CD4-positive, alpha-beta T cell treated with Interleukin-2 at 100 ng/mL for 4 hours (primary cell): Measurements from ENCODE around the gene ARHGAP15.

Experiments
- DNase-seq: peaks from one replicate; pipeline ENCODE4 v3.0.0-alpha.2; 2020; ENCODE audit warnings: low spot score

Gene ARHGAP15

DNA sequence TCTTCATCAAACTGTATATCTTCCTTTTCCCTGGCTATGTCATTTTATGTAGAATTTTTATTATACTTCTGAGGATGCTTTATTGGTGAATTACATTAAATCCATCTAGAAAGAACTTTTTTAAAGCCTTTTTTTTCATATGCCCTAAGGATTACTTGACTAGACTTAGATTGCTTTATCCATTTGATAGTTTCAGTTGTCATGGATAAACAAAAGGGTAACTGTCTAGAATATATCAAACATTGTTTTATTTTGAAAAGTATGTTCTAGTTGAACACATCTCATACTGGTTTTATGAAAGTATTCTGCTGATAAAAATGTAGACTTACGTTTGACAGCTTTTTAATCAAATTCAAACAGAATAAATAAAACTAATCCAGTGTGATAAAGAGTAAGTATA is 639.8 kb downstream of the ARHGAP15 start:
- no peak for DNase-seq

DNA sequence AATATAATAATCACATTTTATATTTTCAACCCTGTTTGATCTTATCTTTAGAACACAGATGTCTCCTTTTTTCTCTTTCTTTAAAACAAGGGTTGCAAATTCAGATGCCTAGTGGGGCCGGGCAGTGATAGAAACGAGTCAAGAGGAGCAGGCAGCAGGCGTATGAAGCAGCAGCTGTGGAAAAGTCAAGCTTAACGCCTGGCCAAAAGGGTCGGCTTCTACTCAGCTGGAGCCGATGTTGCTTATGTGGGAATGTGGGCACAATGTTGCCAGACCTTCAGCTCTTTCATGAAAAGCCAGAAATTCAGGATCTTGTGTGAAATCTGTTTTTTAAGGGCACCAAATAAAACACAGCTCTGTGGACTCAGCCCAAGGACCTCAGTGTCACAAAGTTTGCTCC is 642.7 kb downstream of the ARHGAP15 start:
- DNase-seq, result no peak

DNA sequence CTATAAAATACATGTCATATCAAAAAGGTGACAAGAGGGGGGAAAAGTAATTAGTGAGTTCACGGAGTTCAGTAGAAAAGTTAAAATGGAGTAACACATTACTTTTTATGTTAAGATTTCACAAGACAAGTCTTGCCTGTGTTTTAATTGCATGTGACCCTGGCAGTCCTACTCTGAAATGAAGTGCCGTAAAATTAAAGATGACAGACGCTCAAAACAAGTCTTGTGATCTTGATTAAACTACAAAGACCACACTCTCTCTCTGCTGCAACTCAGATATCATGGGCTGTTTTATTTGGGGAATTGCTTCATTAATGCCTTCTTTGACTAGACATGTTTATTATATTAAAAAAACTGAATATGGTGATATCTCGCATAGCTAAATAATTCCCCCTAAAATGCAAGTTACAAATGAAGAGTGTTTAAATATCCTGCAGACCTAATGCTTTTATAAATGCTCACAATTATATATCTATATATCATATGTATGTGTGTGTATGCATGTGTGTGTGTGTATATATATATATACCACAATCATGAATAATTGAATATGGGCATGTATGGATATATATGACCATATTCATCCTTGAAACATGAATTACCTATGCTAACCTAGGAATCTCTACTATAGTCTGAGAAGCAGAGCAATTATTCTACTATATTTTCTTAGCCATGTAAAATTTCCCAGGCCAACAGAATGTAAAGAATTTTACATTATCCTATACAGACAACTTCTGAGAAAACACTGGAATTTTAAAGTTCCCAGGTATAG is 647.5 kb downstream of the ARHGAP15 start:
- DNase-seq, result no peak

DNA sequence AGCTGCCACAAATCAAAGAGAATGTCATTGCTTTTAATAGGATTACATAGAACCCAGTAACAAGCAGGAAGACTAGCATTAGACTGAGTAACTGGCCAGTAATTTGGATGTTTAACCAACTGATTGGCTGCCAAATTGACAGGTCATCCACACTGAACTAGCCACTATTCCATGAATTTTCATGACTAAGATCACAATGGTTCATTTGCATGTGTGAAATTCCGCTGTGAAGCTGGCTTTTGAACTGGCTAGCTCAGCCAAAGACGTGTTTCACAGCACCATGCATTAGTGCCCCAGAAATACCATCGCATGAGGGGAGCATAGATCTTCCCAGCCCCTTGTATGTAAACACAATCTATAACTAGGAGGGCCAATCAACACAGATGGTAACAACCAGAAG is 649.8 kb downstream of the ARHGAP15 start:
- DNase-seq, result no peak

DNA sequence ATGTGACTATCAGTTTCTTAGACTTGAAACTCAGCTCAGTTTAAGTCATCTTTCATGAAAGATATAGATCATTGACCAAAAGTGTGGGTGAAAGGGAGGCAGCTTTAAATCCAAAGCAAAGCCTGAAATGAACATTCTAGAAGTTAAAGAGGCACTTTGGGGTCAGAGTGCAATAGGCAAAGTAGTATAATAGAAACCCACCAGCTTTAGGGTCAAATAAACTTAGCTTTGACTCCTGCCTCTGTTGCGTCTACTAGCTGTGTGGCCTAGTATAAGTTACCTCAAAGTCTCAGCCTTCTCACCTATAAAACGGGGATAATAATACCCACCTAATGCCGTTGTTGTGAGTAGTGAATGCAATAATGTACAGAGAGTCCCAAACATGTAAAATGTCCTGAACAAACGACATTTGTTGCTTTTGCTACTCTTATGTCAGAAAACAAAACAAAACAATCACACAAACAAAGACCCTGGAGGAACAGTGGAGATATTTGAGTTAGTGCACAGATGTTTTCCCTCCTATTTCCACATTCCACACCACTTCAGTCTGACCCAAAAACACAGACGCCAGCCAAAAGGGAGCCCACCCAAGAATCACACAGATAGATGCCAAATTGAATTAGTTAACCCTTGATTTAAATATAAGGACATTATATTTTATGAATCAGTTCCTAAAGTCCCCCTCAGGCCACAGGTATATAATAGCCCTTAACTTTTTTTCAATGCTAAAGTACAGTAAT is 657.0 kb downstream of the ARHGAP15 start:
- DNase-seq, result no peak

DNA sequence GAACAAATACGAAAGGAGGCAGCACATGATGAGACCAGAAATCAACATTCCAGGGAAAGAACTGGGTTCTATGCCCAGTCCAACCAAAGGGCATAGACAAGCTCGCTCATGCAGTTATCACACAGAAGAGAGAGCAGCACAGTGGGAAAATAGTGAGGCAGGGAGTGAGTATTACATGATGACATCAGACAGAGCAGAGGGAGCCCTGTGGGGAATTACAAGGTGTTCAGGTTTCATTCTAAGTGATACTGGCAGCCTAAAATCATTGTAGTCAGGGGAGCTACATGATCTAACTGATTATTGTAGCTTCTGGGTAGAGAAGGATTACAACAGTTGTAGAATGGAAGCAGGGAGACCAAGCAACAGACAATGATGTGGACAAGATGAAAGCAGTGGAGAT is 658.5 kb downstream of the ARHGAP15 start:
- DNase-seq, result no peak

DNA sequence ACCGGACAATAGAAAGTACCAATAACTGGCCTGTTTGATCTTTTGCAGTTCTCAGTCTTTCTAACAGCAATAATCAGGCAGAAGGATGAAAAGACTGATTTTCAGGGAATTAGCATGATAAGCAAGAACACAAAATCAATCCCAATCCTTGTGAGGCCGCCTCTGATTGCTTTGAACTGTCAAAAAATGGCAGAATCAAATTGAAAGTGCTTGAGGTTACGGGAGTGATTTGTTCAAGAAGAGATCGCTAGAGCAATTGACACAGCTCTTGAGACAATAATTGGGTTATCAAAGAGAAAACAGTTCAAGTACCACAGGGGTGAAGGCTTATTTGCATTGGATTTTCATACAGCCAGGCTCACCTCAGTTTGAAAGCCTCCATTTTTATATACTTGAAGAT is 663.4 kb downstream of the ARHGAP15 start:
- DNase-seq, result no peak

DNA sequence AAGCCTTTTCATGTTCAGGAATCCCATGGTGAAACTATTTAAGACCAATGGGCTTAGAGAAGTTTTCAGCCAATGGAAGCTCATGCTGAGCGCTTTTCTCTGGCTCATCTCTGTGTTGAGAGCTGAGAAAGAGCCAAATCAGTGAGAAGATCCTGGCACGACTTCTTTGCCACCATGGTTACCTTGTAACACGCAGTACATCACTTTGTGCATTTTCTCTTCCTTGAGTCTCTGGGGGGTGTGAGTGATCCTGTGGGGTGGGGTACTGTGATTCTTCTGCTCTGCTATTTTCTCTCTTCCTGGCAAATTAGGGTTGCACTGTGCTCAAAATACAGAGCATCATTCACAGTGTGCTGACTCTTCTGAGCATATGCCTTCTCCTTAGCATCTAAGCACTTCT is 664.2 kb downstream of the ARHGAP15 start:
- no peak for DNase-seq

DNA sequence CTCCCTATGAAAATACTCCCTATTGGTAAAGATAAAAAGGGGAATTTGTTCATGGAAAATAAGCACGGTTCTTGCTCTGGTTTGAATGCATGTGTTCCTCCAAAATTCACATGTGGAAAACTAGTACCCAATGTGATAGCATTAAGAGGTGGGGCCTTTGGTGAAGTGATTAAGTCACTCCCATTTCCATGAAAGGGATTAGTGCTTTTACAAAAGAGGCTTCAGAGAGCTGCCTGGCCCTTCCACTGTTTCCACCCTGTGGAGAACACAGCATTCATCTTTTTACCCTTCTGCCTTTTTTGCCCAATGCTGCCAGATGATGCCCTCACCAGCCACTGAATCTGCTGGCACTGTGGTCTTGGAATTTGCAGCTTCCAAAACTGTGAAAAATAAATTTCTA is 666.8 kb downstream of the ARHGAP15 start:
- DNase-seq, result no peak

DNA sequence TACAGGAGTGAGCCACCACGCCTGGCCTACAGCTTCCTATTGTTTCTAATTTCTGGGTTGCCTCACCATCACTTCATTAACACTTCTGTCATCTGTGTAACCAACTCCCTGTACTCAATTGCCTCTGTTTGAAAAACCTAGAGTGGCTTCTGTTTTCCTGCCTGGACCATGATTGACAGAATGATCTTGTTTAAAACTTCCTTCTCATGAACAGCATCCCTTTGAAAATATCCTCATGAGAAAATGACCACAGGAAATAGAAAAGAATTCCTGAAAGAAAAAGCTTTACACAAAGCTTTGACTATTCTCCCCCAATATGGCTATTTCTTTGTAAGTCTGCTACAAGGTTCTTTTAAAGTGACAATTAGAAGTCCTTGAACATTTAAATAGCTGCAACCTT is 672.3 kb downstream of the ARHGAP15 start:
- DNase-seq, result no peak

DNA sequence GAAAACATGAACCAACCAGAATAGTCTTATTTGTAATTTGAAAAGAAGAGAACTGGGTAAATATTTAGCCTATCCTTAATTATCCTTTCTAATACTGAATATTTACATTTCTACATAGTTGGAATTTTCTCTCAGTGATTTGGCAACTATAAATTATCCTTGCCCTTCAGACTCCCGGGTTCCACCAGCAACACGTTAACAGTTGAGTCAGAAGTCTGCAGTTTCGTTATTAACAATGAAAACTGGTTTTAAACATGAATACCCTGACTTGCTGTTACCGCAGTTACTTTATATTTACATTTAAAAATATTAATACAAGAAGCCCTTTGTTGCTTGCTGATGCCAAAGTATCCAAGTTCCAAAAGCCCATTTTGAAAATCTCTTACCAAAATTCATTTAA is 673.0 kb downstream of the ARHGAP15 start:
- no peak for DNase-seq

DNA sequence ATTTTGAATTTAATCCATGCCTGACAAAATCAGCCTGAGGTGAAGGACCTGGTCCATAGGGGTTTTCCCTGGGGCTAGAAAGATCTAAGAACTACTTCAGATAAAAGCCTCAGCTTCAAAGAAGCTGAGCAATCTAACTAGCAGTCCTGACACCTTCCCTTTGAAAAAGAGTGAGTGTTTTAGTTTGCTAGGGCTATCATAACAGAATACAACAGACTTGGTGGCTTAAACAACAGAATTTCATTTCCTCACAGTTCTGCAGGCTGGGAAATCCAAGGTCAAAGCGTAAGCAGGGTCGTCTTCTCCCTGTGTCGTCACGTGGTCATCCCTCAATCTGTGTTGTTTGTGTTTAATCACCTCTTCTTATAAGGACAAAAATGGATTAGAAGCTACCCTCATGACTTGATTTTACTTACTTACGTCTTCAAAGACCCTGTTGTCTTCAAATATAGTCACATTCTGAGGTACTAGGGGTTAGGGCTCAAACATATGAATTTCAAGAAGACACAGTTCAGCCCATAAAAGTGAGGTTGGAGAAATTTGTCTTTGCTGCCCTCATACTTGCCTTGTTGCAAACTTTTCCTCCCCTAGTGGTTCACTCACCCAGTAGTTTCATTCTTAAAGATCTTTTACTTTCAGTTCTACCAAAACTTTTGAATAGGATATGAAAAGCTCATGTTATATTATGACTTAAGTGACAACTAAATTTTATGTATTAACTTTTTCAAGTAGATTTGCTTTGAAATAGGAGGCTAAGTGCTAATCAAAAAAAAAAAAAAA is 673.8 kb downstream of the ARHGAP15 start:
- DNase-seq, result no peak

DNA sequence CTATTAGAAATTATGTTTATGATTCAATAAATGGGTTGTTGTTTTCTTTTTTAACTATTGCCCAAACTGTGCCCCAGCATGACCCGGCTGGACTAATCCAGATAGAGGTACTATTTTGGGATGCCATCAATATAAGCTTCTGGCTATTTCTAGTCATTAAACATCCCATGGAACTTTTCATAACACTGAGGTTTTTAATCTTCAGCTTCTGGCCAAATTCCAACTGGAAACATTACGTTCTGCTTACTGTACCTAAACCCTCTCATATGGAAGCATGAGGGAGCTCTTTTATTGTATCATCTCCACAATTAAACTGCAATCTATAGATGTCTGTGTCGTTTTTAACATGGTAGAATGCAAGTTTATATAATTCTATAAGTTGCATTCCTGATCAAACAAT is 674.7 kb downstream of the ARHGAP15 start:
- no peak for DNase-seq

DNA sequence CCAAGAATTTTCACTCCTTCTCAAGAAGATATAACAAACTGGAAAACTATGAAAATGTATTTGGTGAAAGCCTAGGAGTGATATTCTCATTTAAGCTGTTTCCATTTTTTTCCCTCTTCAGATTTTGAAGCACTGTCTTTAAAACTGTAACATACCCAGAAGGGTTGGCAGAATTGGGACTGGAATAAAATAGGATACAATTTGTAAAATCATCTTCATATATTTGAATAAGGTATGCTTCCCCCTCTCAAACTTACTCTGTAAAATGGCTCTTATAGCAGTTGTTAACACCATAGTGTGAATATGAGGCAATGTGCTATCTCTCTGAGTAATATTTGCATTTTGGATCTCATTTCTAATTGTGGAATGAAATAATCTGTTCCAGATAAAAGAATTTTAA is 676.4 kb downstream of the ARHGAP15 start:
- DNase-seq, result no peak

DNA sequence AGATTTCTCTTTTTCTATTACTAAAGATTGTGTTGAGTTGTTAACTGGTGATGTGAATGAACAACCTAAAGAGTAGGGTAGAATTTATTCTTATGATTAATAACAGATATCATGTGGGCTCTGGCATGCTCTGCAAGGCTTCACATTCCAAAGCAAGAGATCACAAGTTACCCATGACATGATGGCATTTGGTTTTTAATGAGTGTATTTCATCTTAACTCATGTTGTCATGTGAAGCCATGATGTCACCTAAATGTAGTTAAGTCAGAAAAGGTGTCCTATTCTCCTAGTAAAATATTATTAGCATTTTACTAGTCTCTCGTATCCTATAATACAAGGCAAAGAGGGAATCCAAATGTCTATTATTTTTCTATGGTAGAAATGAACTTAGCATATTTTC is 678.0 kb downstream of the ARHGAP15 start:
- DNase-seq, result no peak

DNA sequence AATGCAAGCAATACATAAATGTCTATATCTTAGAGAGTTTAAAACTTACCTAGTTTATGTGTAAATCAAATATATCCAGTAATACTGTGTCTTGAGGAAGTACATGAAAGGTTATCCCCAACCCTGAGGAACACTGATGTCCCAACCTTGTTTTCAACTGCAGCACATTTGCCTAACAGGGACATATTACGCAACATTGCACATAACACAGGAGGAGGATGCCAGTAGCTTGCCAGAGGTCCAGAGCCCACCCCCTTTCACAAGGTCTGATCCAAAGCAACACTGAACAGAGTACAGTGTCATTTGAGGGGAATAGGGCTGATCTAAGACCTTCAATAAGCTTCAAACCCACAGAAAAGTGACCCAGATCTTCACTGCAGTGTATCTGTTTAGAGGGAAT is 678.5 kb downstream of the ARHGAP15 start:
- DNase-seq, result no peak

DNA sequence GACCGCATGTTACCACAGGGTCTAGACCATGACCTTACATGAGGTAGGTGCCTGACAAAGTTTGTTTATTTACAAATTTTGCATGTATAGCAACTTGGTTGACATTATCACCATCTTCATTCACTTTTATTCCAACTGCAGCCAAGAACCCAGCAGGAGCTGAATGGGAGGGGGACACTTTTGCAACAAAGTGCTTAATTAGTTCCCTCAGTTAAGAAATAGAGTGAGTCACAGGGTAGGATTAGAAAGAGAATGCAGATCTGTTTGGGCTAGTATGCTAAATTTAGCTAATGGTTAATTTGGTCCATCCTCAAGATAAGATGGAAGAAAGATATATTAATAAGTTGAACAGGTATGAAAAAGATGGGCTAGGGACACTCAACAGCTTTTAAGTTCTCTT is 678.9 kb downstream of the ARHGAP15 start:
- DNase-seq, result no peak

DNA sequence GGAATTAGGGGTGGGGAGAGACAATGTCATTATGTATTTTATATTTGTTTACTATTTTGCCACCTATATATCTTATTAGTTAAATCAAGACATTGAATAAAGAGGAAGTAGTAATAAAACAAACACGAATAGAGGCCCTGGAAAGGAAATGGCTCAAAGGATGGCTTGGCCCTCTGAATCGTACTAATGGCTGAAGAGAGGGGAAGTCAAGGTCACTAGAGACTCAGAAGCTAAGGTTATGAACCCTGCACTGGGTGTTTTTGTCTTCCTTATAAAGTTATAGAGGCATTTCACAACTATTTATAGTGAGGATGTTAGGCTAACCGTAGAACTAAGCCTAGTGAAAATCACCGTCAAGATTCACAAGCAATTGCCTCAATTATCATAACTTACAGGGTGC is 685.9 kb downstream of the ARHGAP15 start:
- no peak for DNase-seq

DNA sequence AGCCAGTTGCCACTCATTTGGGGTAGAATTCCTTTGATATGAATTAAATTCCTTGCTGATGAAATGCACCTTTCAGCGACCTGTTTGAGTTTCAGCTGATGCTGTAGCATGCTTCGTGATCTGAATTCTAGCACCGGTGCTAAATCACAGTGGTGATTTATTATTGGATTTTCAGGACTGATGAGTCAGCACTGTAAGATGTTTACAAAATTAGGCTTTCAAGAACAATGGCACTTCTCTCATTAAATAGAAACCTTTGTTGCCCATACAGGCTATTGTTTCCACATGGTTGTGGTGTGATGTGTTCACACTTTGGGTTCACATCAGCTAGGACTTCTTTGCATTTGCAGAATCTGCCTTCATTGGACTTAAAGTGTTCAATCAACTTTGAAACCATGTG is 687.7 kb downstream of the ARHGAP15 start:
- no peak for DNase-seq
